ENCODE data around the gene RANBP10.

GRCh38 chr16:67673712-67674580 lies 132.4 kb downstream of the RANBP10 start:
- TF ChIP-seq CTCF (IDR thresholded peaks at IDR 0.05; ENCODE audit: control extremely low read depth in 1 of 3, insufficient read depth in 1 of 3, low read depth in 1 of 3, low read length in 3 of 3) (no peak), EZH2 (IDR thresholded peaks at IDR 0.05; ENCODE audit: low read depth, low read length, severe bottlenecking) (no peak), ASH2L (IDR thresholded peaks at IDR 0.05; ENCODE audit: low read length) (no peak), POLR2A (IDR thresholded peaks at IDR 0.05; ENCODE audit: control extremely low read depth in 1 of 2, low read depth in 2 of 2, low read length in 2 of 2) (no peak), MAX (IDR thresholded peaks at IDR 0.05) (no peak), GTF2F1 (IDR thresholded peaks at IDR 0.05; ENCODE audit: borderline replicate concordance, low read depth, low read length) (no peak), PHF8 (conservative IDR thresholded peaks at IDR 0.05; ENCODE audit: low read depth, low read length) (no peak), SRF (IDR thresholded peaks at IDR 0.05; ENCODE audit: low read depth, low read length) (no peak), EP300 (IDR thresholded peaks at IDR 0.05; ENCODE audit: borderline replicate concordance in 1 of 2, low read depth in 2 of 2, low read length in 2 of 2) (no peak), RXRA (IDR thresholded peaks at IDR 0.05; ENCODE audit: insufficient read depth, low read depth, low read length) (no peak), KDM1A (IDR thresholded peaks at IDR 0.05; ENCODE audit: borderline replicate concordance, low read length) (no peak)
